Fibroblast of the aortic adventitia (primary cell): ENCODE measurements around the gene EPB41L4A. TPM values are rescaled to one million over a fixed set of nuclear protein-coding genes. Genes with fewer than 3 reads are reported as not detected.
"Not testable (repeated sequence)": the region's sequence is repeated elsewhere in the genome, so short reads cannot be mapped to it uniquely, and the experiment has no call there.

Source experiments
- DNase-seq: peaks from one replicate; pipeline ENCODE4 v3.0.0-alpha.2; 2010; ENCODE audit warnings: low read depth
- H3K4me3 ChIP-seq: 2 replicates; pipeline ENCODE4 v1.5.1; 2011; ENCODE audit warnings: low read depth, mild to moderate bottlenecking, control low read depth, low read length, moderate library complexity
- CTCF ChIP-seq: IDR thresholded peaks from 2 replicates; pipeline ENCODE4 v1.5.1; 2011; ENCODE audit warnings: mild to moderate bottlenecking, low read length, control low read depth, inconsistent platforms; ENCODE audit not compliant: insufficient read depth
- total RNA-seq: library from RNA; depleted of rRNA; stranded (reverse); fragments of >200 nt; gene quantifications from 2 replicates; pipeline ENCODE4 v1.2.3, GENCODE V29; 2012; ENCODE audit warnings: low replicate concordance

Gene EPB41L4A
- total RNA-seq, 1 donor = 0.54 TPM

DNA sequence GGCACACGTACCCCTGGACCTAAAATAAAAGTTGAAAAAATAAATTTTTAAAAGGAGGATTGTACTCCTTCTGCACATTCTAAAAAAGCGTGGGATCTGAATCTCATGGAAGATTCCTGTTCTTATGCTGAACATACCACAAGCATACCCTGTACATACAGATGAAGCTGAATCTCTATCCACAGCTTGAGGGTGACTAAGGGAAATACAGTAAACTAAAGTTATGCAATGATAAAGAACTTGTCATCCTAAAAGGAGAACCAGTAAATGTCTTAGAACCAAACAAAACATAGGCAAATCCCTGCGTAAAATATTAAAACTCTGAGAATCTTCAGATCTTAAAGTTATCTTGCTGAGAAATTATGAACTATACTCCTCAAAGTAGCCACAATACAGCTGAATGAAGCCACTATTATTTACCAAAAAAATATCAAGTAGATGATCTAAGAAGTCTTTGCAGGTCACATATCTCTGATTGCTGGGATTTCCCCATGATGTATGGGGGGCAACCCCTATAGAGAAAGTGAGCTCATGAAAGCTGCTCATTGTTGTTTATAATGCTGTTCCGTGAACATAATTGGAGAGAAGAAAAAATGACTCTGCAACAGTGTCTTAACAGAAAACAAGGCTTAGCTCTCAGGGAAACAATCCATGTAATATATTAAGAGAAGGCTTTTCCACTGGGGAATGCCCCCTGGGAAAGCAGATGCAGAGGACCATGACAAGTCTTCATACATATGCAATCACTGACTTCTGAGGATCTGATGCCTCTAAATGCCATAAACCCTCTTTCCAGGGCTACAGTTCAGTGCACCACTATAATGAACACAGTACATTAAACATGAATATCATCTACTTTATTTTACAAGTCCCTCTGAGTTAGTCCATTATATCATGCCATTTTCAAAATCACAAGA lies 210.1 kb downstream of the EPB41L4A start:
- H3K4me3 ChIP-seq = no peak overlapping the region

GRCh38 chr5:112208195-112208594 lies 210.9 kb downstream of the EPB41L4A start:
- DNase-seq, H3K4me3 ChIP-seq: not testable (repeated sequence)

More for the DNA sequence above, 210.1 kb downstream of the EPB41L4A start:
- DNase-seq = no peak
- TF ChIP-seq CTCF = no peak

DNA sequence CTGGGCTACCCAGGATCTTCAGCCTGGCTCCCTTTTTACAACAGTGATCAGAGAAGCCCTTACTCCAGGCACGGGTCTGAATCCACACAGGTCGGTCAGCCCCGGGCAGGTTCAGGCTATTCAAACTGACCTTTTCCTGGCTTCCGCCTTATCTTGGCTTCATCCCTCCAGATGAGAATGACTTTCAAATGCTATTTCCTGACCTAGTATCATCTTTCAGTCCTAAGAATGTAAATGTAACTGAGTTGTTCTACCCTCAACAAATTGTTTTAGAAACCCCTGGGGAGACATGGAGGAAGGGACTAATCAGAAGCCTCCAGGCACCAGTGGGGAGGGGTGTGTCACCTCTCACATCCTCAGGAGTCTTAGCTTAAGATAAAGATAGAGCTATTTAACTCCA lies 213.2 kb downstream of the EPB41L4A start:
- TF ChIP-seq CTCF = no peak
- no peak for DNase-seq
- no peak overlapping the region for H3K4me3 ChIP-seq

DNA sequence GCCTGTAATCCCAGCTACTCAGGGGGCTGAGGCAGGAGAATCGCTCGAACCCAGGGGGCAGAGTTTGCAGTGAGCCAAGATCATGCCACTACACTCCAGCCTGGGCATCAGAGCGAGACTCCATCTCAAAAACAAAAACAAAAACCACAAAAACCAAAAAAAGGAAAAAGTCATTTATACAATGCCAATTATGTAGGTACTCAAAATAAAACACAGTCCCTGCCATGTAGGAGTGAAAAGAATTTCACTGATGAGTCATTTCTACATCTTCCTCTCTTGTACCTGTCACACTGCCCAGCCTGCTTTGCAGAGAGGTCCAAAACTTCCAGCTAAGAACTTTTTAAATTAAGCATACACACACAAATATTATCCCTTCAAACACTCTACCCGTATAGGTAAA lies 215.8 kb downstream of the EPB41L4A start:
- DNase-seq = no peak
- no peak for TF ChIP-seq CTCF
- H3K4me3 ChIP-seq = no peak overlapping the region

DNA sequence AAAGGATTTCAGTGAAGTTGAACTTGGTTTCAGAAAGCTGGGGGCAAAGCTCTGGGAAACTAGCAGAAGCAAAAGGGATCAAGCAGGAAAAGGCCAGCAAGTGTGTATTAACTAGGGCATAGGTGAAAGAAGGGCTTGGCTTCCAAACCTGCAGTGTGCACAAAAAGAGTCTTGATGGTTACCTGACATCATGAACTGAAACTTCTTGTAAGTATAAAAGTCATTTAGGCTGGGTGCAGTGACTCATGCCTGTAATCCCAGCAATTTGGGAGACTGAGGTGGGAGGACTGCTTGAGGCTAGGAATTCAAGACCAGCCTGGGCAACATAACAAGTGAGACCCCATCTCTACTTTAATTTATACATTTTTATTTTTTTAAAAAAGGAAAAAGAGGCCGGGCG lies 216.4 kb downstream of the EPB41L4A start:
- TF ChIP-seq CTCF = no peak
- no peak for DNase-seq
- H3K4me3 ChIP-seq = no peak overlapping the region

DNA sequence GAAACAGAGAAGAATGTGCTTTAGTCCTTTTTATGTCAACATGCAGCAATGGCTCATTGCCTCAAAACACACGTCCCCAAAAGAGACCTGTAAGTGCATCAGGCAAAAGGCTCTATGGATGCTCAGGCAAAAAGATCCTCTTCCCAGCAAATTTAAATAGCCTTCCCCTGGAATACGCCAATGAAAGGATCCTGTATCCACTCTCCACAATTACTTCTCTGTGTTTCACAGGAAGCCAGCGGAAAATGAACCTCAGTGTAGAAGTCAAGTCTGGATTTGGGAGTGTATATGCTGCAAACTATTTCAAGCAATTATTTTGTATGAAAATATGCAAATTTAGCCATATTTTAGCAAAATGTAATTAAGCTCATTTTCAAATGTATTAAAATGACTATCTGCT lies 217.9 kb downstream of the EPB41L4A start:
- no peak for TF ChIP-seq CTCF
- no peak overlapping the region for H3K4me3 ChIP-seq
- DNase-seq = no peak

DNA sequence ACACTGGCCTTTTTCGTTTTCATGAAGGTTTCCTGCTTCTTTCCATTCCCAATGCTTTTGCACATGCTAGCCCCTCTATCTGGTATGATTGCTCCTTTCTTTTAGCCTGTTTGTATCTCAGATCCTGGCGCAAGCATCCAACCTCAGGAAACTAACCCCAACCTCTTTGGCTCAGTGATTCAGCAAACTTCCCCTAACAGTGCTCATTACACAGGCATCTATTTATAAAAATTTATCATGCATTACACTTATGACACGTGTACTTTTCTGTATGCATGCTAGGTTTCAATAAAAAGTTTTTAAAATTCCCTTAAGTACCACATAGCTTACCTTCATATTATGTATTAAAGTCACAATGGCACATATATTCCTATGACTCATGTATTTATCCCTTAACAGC lies 218.9 kb downstream of the EPB41L4A start:
- no peak for DNase-seq
- no peak overlapping the region for H3K4me3 ChIP-seq
- TF ChIP-seq CTCF = no peak
